NCI-H82 (cell line): ENCODE measurements around the gene ALDH4A1.

ENCODE experiments used
- DNase-seq: peaks from one replicate; lab custom pipeline; 2025; lab: John Stamatoyannopoulos, UW

ALDH4A1 gene

DNA sequence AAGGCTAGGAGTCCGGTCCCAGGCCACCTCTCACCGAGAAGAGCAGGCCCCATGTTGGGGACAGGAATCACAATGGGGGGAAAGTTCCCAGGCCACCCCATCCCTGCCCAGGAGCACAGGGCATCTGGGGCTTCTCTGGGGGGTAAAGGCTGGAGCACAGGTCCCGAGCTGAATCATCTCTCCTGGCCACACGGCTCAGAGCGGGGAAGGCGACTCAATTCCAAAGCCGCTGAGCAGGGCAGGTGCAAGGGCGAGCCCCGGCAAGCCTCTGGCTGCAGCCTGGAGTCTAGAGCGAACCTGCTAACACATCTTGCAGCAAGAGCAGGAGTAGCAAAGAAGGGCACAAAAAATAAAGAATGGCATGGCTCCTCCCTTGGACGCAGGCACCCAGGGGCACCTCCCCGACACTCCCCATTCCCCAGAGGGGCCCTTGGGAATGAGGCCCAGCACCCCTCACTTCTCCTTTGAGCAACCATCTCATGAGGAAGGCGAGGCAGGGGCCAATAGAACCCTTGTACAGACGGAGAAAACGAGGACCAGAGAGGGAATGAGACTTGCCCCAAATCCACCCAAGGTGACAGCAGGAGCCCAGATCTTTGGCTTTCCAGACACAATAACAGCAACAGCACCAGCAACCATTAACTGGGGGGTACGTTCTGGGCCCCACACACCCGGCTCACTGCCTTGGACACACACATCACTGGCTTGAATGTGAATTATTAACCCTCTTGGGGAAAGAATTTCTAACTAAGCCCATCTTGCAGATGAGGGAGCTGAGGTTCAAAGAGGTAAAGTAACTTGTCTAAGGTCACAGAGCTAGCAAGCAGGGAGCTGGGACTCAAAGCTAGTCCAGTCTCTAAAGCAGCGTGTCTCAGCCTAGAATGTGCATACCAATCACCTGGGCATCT is 20.7 kb upstream of the ALDH4A1 start:
- DNase-seq = no peak

DNA sequence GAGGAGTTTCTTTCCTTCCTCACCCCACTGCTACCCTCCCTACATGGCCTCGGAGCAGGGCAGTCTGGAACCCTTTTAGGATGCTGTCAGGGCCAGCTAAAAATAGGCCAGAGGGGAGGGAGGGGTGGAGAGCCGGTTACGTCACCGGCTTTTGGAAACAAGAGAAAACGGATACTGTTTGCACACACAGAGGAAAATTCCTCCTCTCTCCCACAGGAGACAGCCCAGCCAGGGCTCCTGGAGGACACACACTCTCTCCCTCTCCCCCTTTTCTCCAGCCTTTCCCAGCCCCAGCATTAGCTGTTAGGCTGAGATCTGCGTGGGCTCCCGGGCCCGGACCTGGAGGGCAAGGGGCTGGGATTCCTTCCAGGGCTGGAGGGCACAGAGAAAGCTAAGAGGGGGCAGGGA is 20.0 kb upstream of the ALDH4A1 start:
- DNase-seq = no peak

DNA sequence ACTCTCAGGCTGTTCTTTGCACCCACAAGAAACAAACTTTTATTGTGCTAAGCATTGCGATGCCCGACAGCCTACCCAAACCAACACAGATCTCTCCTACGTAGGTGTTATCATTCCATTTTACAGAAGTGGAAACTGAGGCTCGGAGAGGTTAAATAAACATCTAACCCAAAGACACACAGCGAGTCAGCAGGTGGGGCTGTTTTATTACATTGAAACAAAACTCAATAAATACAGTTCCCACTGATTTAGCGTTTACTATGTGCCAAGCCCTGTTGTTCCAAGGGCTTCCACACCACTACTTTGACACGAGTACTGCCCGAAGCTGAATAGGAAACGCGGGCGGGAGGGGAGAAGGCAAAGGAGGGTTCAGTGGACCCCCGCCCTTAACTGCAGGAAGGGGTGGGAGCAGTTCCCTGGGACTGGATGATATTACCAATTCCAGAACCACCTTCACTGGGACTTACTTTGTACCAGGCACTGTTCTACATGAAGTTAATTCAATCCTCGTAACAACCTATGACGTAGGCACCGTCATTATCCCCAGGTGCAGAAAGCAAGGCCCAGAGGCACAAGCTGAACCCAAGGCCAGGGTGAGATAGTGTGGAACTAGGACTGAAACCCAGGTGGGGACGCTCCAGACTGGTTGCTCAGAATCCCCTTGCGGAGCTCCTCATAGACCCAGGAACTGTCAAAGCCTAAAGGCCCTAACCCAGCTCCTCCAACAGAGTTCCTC is 19.3 kb upstream of the ALDH4A1 start:
- no peak for DNase-seq

DNA sequence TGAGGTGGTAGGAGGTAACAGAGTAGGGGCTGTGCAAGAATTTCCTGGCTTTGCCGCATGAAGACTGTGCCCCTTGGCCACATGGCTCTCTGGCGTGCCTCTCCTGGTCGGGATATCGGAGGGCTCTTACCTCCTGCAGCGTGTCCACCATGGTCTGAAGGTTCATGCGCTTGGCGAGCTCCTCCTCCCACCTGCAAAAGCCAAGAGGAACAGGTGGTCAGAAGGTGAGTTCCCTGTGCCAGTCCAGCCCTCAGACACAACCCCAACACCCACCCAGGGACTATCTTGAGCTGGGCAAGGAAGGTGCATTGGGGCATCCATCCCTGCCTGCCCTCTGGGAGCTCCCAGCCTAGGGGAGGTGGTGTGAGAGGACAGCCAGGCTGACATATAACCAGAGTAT is 18.6 kb upstream of the ALDH4A1 start:
- no peak for DNase-seq

DNA sequence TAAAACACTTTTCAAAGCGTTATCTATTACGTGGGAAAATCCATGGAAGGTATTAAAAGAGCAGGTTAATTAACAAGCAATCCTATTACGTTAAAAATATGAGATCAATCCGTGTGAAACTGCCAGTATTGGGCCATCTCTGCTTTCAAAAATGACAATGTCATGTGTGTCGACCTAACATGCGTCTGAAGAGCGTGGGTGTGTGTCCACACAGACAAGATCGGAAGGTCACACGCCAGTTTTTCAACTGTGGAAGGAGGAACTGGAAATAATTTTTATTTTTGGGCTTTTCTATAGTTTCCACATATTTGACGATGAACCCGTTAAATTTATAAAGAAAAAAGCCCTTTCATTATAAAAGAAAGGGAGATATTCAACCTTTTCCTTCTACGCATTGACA is 17.6 kb upstream of the ALDH4A1 start:
- DNase-seq = no peak

DNA sequence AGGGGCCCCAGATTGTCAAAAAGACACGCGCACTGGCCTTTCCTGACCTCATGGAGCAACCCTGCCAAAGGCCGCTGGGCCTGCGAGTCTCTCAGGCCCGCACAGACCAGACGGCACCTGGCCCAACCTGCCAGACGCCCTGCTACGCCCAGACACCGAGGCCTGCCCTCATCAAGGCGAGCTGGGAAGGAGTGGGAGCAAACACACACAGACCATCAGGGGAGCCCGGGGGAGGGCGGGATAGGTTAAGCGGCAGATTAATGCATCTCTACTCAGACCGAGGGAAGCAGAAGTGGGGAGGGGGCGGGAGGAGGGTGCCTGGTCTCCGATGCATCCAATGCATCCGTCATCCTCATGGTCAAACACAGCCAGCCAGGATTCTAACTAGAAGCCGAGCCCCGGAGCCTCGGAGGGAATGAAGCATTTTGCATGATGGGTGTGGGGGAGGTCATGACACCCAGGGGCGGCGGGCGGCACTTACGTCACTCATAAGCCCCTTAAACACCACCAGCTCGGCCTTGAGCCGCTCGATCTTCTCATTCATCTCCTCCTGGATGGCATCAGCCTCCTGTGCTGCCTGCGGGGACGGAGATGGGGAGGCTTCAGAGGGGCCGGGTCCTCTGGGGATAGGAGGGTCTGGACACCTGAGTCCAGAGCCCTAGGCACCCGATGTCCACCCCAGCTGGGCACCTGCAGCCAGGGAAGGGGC is 17.0 kb upstream of the ALDH4A1 start:
- peak; percentile 87 for DNase-seq

DNA sequence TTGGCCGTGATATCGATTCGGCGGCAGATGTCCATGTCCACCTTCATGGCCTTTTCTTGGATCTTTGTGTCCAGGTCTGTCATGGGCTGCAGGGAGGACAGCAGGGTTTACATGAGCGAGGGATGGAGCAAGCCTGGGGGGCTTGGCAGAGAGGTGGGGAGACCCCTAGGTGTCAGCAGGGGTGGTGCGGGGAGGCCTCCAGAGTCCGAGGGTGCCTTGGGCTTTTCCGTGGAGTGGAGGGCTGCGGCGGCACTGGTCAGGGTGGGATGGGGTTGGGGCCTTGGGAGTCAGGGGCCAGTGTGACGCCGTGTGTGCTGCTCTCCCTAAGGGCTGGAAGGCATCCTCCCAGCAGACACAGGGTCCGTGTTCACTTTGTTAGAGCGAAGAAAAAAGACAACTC is 16.1 kb upstream of the ALDH4A1 start:
- no peak for DNase-seq

DNA sequence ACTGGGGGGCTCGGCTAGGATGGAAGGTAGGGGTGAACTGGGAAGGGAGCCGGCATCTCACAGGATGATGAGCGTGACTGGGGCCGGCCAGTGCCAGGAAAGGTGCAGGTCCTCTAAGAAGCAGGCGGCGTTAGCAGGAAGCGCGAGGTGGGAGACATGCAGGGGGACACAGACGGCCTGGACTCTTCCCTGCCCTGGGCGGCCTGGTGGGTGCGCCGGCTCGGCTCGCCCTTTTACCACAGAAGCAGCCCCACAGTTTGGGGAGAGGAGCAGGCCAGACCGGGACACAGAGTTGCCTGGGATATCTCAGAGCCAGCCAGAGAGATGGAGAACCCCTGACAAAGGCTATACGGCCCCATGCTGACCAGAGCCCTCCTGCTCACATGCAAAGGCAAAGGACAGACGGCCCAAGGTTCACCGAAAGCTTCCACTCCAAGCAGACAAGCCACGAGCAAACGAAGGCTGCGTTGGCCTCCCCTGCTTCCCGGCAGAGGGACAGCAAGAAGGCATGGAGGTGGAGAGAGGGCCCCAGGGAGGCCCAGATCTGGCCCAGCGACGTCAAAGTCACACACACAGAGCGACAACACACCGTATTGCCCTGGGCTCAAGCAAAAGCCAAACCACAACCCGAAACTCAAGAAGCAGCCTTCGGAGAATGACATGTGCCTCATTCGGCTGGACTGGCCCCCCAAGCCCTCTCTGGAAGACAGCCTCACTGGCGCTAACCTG is 14.9 kb upstream of the ALDH4A1 start:
- no peak for DNase-seq

DNA sequence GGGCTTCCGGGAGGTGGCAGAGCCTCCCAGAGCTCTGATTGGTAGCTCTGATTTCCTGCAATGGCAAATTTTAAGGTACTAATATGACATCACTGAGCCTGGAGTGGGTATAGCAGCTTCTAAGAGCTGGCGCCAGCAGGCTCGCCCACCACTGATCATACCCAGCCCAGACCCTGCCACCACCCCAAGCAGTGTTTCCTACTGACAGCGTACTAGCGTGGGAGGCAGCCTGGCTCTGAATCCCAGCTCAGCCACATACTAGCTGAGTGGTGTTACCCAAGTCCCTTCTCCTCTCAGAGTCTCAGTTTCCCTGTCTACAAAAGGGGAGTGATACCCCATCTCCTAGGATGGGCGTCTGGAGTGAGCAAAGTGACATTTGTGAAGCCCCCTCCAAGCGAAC is 13.0 kb upstream of the ALDH4A1 start:
- DNase-seq = no peak

DNA sequence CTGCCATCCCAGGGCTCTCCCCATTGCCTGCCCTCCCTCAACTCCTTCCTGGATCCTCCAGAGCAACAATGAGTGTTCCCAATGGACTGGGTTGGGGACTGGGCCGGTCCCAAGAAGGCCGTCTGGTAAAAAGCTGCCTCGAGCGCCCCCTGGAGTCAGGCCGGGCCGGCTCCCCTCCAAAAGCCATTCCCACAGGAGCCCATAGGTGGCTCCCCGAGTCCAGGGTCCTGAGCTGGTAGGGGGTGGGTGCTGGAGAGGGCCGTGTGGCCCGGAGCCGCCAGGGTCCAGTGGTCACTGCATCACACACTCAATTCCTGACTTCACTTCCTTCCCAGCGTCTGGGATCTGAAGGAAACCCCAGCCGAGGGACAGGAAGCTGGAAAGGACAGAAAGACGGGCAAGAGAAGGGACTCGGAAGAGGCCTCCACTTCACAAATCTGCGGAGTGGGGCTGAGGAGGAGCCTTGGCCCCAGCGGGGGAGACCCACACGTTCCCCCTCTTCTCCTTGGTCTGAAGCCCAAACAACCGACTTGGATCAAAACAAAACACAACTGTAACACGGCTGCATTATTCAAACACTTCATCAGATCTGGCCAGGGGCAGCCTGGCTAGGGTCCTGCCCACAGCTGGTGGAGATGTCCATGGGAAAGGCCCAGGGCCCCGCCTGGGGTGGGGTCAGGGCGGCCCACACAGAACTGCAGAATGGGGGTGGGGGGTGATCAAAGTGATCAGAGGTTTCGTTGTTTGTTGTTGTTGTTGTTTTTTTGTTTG is 10.9 kb upstream of the ALDH4A1 start:
- DNase-seq = peak; percentile 88

DNA sequence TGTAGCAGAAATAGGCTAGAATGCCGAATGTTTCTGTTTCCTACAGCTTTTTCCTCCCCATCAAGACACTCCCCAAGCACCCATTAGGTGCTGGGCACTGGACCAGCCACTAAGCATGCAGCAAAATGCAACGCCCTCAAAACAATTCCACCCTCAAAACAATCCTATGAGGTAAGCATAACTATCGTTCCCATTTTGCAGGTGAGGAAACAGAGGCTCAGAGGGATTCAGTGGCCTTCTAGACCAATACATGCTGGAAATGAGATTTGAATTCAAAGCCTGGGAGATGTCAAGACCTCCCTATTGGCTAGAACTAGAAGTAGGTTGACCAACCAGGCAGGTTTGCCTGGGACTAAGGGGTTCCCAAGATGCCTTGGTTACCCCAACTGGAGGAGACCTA is 10.2 kb upstream of the ALDH4A1 start:
- no peak for DNase-seq

DNA sequence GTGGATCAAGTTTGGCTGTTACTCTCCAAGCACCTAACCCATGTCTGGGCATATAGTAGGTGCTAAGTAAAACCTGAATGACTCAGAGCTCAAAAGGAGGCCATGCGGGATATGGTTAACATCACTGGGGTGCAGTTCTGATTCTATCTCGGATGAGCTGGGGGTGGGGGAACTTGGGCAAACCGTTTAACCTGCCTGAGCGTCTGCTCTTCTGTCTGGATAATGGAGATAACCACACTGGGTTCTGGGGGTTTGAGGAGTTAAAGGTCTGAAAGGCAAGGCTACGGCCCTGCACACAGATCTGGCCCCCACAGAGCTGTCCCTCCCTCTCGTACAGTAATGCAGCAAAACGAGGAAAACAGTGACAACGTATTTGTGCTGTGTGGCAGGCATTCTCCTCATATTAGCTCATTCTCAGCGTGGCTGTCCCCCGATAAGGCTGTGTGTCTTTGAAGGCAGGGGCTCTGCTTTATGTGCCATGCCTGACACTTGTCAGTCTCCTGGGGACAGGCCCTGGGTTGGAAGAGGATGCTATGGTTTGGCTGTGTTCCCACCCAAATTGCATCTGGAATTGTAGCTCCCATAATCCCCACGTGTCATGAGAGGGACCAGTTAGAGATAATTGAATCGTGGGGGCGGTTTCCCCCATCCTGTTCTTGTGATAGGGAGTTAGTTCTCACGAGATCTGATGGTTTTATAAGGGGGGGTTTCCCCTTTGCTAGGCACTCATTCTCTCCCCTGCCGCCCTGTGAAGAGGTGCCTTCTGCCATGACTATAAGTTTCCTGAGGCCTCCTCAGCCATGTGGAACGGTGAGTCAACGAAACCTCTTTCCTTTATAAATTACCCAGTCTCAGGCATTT is 6.8 kb upstream of the ALDH4A1 start:
- DNase-seq = no peak

DNA sequence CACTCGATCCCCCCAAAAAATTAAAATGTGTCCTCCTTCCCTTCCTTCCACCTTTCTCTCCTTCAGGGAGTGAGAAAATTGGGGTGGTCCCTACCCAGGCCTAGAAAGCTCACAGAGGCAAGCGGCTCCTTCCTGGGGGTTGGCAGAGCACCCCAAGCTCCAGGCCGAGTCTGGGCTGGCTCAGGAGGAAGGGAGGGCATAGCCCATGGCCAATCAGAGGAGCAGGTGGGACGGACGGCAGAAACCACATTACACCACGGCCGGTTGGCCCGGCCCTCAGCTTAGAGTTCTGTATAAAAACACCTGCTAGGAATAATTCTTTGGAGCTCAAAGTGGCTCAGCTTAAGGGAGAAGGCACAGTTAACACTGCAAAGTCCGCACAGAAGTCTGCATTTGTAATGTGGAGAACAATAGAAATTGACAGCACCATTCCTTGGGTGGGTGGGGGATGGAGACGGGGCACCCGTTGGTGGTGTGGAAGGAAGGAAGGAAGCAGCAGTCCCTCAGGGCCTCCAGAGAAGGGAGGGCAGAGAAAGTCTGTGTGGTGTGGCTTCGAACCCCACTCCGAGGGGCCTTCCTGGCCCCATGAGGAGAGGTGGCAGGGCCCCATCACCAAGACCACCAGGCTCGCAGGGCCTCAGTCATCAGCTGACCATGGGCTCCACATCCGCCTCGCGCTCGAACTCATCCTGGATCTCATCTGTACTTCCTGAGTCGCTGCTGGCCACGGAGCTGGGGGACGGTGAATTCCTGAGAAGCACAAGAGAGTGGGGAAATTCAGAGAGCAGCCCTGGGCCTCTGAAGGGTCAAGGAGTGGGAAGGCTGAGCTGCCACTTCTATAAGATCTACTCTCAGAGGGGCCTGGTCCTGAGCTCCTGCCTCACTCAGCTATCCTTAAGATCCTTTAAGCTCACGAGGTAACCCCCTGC is 5.8 kb upstream of the ALDH4A1 start:
- no peak for DNase-seq

DNA sequence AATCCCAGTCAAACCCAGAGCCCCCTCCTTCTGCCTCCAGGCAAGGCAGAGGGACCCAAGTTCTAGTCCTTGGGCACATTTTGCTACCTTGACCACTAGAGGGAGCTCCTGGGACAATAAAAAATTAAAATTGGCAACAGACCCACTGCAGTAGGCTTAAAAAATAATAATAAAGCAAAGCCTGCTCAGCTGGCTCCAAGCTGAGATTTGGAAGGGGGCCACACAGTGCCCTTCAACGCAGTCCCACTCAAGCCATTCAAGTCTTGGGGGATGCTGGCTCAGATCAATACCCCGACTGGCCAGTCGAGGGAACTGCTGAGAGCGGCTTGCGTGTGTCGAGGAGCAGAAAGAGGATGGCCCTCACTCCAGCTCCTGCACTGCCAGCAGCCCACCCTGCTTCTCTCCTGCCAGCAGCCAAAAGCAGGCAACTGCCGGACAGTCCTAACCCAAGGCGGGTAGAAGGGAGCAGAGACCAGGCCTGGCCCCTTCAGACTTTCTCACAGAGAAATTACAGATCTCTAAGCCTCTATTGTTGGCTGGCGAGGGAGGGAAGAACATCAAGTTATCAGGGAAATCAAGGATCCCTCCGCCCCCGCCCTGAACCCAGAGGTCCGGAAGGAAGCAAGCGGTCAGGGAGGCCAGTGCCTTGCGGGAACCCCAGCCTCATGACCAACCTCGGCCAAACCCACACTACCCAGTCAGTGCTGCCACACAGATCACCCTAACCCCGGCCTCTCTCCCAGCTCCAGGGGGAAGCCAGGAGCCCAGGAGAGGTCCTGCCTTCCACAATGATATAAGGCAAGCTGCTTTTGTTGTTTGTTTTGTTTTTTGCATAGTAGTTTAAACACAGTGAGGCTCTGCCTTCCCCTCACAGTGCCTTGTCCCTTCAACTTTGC is 4.9 kb upstream of the ALDH4A1 start:
- DNase-seq = peak; percentile 84

DNA sequence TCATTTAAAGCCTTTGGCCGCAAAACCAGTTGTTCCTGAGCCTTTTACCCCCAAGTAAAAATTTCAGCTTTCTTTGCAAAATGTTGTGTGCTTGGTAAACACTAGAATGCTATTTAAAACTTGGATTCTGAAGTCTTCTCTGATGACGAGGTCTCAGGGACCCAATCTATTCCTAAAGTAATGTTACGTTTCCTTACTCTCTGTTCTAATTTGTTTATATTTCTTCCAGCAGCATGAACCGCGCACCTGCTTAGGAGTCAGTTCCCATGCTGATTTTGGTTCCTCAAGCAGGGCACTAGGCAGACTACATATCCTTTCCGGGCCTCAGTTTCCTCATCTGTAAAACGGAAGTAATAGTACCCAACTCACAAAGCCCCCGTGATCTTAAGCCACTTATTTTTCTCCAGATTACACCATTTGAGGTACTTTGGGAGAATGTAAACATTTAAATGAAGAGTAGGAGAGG is 969 bp upstream of the ALDH4A1 start:
- DNase-seq = no peak

DNA sequence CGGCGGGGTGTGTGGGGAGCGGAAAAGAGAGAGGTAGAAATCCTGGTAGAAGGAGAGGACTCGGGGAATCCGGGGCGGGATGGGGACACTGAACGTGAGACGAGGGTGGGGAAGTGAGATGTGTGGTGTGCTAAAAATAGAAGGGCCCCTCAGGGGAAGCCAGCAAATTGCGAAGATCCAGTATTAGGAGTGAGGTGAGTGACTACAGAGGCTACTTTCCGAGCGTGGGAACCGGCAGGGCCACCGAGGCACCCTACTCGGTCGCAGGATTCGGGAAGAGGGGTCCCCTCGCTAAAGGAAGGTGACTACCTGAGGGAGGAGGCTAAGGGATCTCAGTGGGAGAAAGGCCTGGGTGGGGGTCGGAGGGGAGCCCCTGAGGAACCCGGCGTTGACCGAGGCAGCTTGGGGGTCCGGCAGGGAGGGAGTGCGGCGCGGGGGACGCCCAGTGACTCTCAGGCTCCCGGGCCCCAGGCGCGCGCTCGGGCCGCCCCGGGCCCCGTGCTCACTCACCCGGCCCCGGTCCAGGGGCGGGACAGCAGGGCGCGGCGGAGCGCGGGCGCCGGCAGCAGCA is 318 bp downstream of the ALDH4A1 start:
- DNase-seq = peak; percentile 58

DNA sequence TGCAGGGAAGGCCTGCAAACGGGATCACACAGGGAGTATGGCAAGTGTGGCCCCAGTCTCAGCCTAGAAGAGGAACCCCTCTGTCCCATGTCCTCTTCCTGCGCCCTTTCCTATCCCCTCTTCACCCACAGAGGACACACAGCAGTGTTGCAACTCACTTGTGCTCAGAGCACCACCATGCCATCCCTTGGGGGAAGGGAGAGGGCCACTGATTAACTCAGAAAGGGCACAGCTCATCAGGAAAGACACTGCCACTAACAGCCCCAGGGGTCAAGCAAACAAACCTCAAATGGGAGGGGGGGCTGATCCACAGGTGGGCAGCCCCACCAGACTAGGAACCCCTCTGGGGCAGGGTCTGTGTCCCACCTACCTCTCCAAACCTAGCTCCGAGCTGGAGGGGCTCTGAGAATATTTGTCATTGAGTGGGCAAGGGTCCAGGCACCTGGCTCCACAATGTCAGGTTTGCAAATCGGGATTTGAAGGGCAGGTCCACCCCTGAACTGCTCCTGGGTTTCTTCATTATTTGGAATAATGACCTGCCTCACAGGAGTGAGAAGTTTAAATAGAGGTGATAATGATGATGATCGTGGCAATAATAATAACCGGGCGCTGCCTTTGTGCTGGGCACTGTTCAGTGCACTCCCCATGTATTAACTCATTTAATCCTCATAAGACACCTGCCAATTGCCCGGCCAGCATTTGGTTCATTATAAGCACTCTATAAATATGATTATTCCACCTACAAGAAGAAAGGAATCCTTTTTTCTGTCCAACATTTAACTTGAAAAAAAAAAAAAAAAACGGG is 1.0 kb downstream of the ALDH4A1 start:
- no peak for DNase-seq
